Liver (tissue), 9 donors: ENCODE measurements around the gene SV2B. TPM values are rescaled to one million over a fixed set of nuclear protein-coding genes. Genes with fewer than 3 reads are reported as not detected.

Source experiments
- DNase-seq: peaks from one replicate; pipeline ENCODE4 v3.0.0-alpha.2; 2017; ENCODE audit warnings: low spot score
- H3K27ac ChIP-seq, 2 donors: one replicate each; pipeline ENCODE4 v1.7.0; 2013; ENCODE audit warnings: inconsistent platforms in 2 of 2, low read length in 2 of 2, control low read depth in 1 of 2, low read depth in 1 of 2, mild to moderate bottlenecking in 1 of 2
- H3K27me3 ChIP-seq, 4 donors: one replicate each; pipeline versions ENCODE4 v1.6.1 to v1.7.0; 2013; ENCODE audit warnings: low read length in 3 of 4, inconsistent platforms in 1 of 4, mild to moderate bottlenecking in 1 of 4, moderate library complexity in 1 of 4; ENCODE audit not compliant: control insufficient read depth in 4 of 4, insufficient read depth in 4 of 4
- H3K36me3 ChIP-seq, 4 donors: one replicate each; pipeline versions ENCODE4 v1.6.1 to v1.7.0; 2013; ENCODE audit warnings: low read length in 3 of 4, mild to moderate bottlenecking in 3 of 4, low read depth in 1 of 4, moderate library complexity in 1 of 4; ENCODE audit not compliant: control insufficient read depth in 4 of 4, insufficient read depth in 3 of 4
- H3K4me1 ChIP-seq, 4 donors: one replicate each; pipeline versions ENCODE4 v1.6.1 to v1.7.0; 2013; ENCODE audit warnings: low read length in 3 of 4, mild to moderate bottlenecking in 3 of 4, moderate library complexity in 1 of 4; ENCODE audit not compliant: control insufficient read depth in 4 of 4, insufficient read depth in 4 of 4
- H3K4me3 ChIP-seq, 3 donors: one replicate each; pipeline versions ENCODE4 v1.6.1 to v1.7.0; 2013; ENCODE audit warnings: low read length in 3 of 3, control low read depth in 1 of 3, low read depth in 1 of 3, mild to moderate bottlenecking in 1 of 3
- H3K9ac ChIP-seq, 2 donors: one replicate each; pipeline ENCODE4 v1.7.0; 2013; ENCODE audit warnings: low read length in 2 of 2, mild to moderate bottlenecking in 2 of 2, moderate library complexity in 2 of 2, control low read depth in 1 of 2, low read depth in 1 of 2
- H3K9me3 ChIP-seq, 4 donors: one replicate each; pipeline versions ENCODE4 v1.6.1 to v1.7.0; 2013; ENCODE audit warnings: low read length in 3 of 4; ENCODE audit not compliant: control insufficient read depth in 4 of 4
- CTCF ChIP-seq: fragments of 150-350 bp; IDR thresholded peaks from 2 replicates; pipeline ENCODE4 v1.5.1; 2017; ENCODE audit warnings: improper control_type of control experiment, low read depth, low read length; ENCODE audit not compliant: missing input control
- EGR1 ChIP-seq, 2 donors: IDR thresholded peaks; 2 replicates each; pipeline ENCODE4 v1.6.1; 2016 to 2018; ENCODE audit warnings: antibody characterized with exemption in 2 of 2, low read depth in 2 of 2
- FOXA1 ChIP-seq: IDR thresholded peaks from 2 replicates; pipeline ENCODE4 v1.6.1; 2016; ENCODE audit warnings: antibody characterized with exemption
- GABPA ChIP-seq, 2 donors: IDR thresholded peaks in 1 of 2; conservative IDR thresholded peaks in 1 of 2; 2 replicates each; pipeline ENCODE4 v1.6.1; 2016; ENCODE audit warnings: antibody characterized with exemption in 2 of 2, mild to moderate bottlenecking in 1 of 2, moderate library complexity in 1 of 2
- HNF4A ChIP-seq, 2 donors: conservative IDR thresholded peaks; 2 replicates each; pipeline ENCODE4 v1.6.1; 2016; ENCODE audit warnings: antibody characterized with exemption in 2 of 2, mild to moderate bottlenecking in 2 of 2
- HNF4G ChIP-seq: IDR thresholded peaks from 2 replicates; pipeline ENCODE4 v1.6.1; 2016; ENCODE audit warnings: antibody characterized with exemption
- JUND ChIP-seq, 2 donors: IDR thresholded peaks; 2 replicates each; pipeline ENCODE4 v1.6.1; 2016; ENCODE audit warnings: antibody characterized with exemption in 2 of 2
- MAX ChIP-seq: IDR thresholded peaks from 2 replicates; pipeline ENCODE4 v1.6.1; 2016; ENCODE audit warnings: antibody characterized with exemption
- NR2F2 ChIP-seq: IDR thresholded peaks from 2 replicates; pipeline ENCODE4 v1.6.1; 2016; ENCODE audit warnings: antibody characterized with exemption
- RAD21 ChIP-seq, 2 donors: IDR thresholded peaks; 2 replicates each; pipeline ENCODE4 v1.6.1; 2016; ENCODE audit warnings: antibody characterized with exemption in 2 of 2, mild to moderate bottlenecking in 2 of 2
- REST ChIP-seq: IDR thresholded peaks from 2 replicates; pipeline ENCODE4 v1.6.1; 2016; ENCODE audit warnings: antibody characterized with exemption, mild to moderate bottlenecking
- RXRA ChIP-seq, 2 donors: IDR thresholded peaks; 2 replicates each; pipeline ENCODE4 v1.6.1; 2017 to 2018; ENCODE audit warnings: antibody characterized with exemption in 2 of 2, mild to moderate bottlenecking in 1 of 2
- SP1 ChIP-seq: IDR thresholded peaks from 2 replicates; pipeline ENCODE4 v1.6.1; 2018; ENCODE audit warnings: antibody characterized with exemption, mild to moderate bottlenecking
- TAF1 ChIP-seq: conservative IDR thresholded peaks from 2 replicates; pipeline ENCODE4 v1.6.1; 2016; ENCODE audit warnings: antibody characterized with exemption, mild to moderate bottlenecking
- ZBTB33 ChIP-seq: IDR thresholded peaks from 2 replicates; pipeline ENCODE4 v1.6.1; 2016; ENCODE audit warnings: antibody characterized with exemption
- WGBS: extraction: QIAGEN DNeasy Blood & Tissue Kit; methylation state at CpG from one replicate; pipeline ENCODE4 v1.1.7; 2013; 5-methylcytosine and 5-hydroxymethylcytosine counted together
- polyA plus RNA-seq, 2 donors: library from polyadenylated mRNA; stranded (reverse) in 1 of 2; unstranded in 1 of 2; fragments of 200-250 nt in 1 of 2; fragments of >200 nt in 1 of 2; fragmentation: Nextera tagmentation in 1 of 2; extraction: Ambion mirVana in 1 of 2; gene quantifications; one replicate each; pipeline versions ENCODE4 v1.2.1 to v1.2.3, GENCODE V29; 2013 to 2015
- total RNA-seq, 2 donors: library from RNA; depleted of rRNA; stranded (reverse); fragments of >200 nt; gene quantifications; one replicate each; pipeline ENCODE4 v1.2.3, GENCODE V29; 2014
- donor health status: healthy.
- donor health status: healthy.
- donor health status: healthy.
- donor health status: healthy.
- donor health status: healthy.

The SV2B gene
- total and polyA plus RNA-seq, 4 donors, result 0.08 to 0.16 (median 0.09) TPM; not detected in 1

DNA sequence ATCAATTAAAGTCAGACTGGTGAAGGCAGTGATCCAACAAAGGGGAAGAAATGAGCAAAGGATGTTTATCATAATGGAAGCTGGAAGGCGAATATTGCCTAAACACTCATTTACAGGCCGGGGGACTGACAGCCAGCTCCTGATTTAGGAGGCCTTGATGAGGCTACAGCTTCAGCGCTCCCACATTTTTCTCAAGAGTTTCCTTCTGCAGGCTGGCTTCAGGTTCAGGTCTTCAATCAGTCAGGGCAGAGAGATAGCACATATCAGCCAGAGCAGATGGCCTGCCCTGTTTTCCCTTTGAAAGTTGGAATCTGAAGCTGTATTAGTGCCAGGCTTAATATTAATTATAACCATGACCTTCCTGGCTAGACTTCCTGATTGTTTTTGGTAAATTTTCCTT is 218.9 kb downstream of the SV2B start:
- no peak overlapping the region for H3K9ac ChIP-seq
- H3K4me3 ChIP-seq, result no peak overlapping the region
- H3K36me3 ChIP-seq, result no peaks in the 10 kb centered on the region
- WGBS, result 85% methylated on average over 3 of the region's 3 CpGs
- no peak overlapping the region for H3K27ac ChIP-seq
- peaks cover 0 to 14% (median 4%) of the 10 kb centered on the region in 4 donors for H3K4me1 ChIP-seq
- no peaks in the 10 kb centered on the region for H3K9me3 ChIP-seq
- no peaks in the 10 kb centered on the region for H3K27me3 ChIP-seq
- no peak for DNase-seq
- no peak for TF ChIP-seq SP1
- TF ChIP-seq NR2F2, result no peak
- no peak for TF ChIP-seq REST
- TF ChIP-seq HNF4A (conservative IDR thresholded peaks at IDR 0.05), result no peak
- no peak for TF ChIP-seq EGR1 (IDR thresholded peaks at IDR 0.05; ENCODE audit: low read depth in 2 of 2)
- no peak for TF ChIP-seq TAF1
- TF ChIP-seq MAX, result no peak
- no peak for TF ChIP-seq JUND (IDR thresholded peaks at IDR 0.05)
- TF ChIP-seq FOXA1, result no peak
- no peak for TF ChIP-seq RAD21 (IDR thresholded peaks at IDR 0.05)
- no peak for TF ChIP-seq ZBTB33

DNA sequence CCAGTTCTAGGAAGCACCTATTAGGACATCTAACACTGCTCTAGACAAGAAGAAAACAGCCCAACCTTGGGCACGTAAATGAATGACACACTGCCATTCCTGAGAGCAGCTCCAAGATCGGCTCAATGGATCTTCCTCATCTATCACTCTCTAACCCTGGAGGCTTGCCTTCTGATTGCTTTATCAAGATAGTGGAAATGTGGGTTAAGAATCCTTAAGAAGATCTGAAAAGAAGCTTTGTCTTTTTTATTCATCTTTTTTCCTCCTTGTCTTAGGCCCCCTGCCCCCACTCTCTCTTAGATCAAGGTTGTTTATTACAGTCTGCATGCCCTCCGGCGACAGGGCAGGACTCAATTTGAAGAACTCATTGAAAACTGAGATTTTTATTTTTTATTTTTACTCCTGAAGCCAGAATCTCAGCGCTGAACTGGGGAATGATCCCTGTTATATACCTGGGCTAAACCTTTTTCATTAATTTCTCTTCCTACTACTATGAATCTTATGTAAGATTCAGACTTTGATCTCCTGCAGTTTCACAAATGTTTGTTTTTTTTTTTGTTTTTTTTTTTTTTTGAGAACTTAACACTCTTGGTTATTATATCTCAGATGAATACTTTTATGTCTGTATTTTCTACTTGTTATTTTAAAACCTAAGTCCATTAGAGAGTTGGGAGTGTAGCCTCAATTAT is 219.5 kb downstream of the SV2B start:
- H3K36me3 ChIP-seq, result no peaks in the 10 kb centered on the region
- no peak overlapping the region for H3K9ac ChIP-seq
- H3K9me3 ChIP-seq, result no peaks in the 10 kb centered on the region
- peaks cover 0 to 14% (median 4%) of the 10 kb centered on the region in 4 donors for H3K4me1 ChIP-seq
- H3K4me3 ChIP-seq, result no peak overlapping the region
- H3K27ac ChIP-seq, result no peak overlapping the region
- TF ChIP-seq RAD21 (IDR thresholded peaks at IDR 0.05) (no peak), EGR1 (IDR thresholded peaks at IDR 0.05; ENCODE audit: low read depth in 2 of 2) (no peak), NR2F2 (no peak), RXRA (IDR thresholded peaks at IDR 0.05) (no peak), CTCF (no peak), REST (no peak), JUND (IDR thresholded peaks at IDR 0.05) (peak in 1 of 2 donors; percentile 24), HNF4G (peak; percentile 43), GABPA (IDR thresholded peaks at IDR 0.05 in 1 of 2, conservative IDR thresholded peaks at IDR 0.05 in 1 of 2) (no peak), HNF4A (conservative IDR thresholded peaks at IDR 0.05) (peak; percentile 74 to 79)
- no peak for DNase-seq
- WGBS, result 79% methylated on average over 5 of the region's 5 CpGs
- no peaks in the 10 kb centered on the region for H3K27me3 ChIP-seq
